Activated T-cell treated with anti-CD3 and anti-CD28 coated beads, Interleukin-2, amount 50 U/mL, for 1 hour (primary cell): ENCODE data around the gene RFNG.

Source experiments
- DNase-seq: peaks from one replicate; pipeline ENCODE4 v3.0.0-alpha.2; 2020

The RFNG gene

GRCh38 chr17:82023447-82024241 is 28.0 kb downstream of the RFNG start:
- no peak for DNase-seq

- DNase-seq, result peak; percentile 98
Observed at GRCh38 chr17:82022981-82023446, 28.6 kb downstream of the RFNG start, which contains the start of gene LRRC45. Gene LRRC45, plus strand, starts transcription at chr17:82023305. Its CDS starts 339 bp downstream, at chr17:82023644.

GRCh38 chr17:82022310-82022980 is 29.2 kb downstream of the RFNG start, which contains the start of gene CENPX:
Gene CENPX, minus strand, starts transcription at chr17:82022878. Its CDS starts 17 bp downstream, at chr17:82022861.
- DNase-seq, result no peak

GRCh38 chr17:82021900-82022309 is 29.7 kb downstream of the RFNG start:
- no peak for DNase-seq

- peak; percentile 65 for DNase-seq
Observed at GRCh38 chr17:82021107-82021899, 30.3 kb downstream of the RFNG start.

GRCh38 chr17:82020572-82021106 is 31.0 kb downstream of the RFNG start:
- no peak for DNase-seq

- DNase-seq, result peak; percentile 70
Observed at GRCh38 chr17:82019690-82020571, 31.7 kb downstream of the RFNG start.

- DNase-seq, result no peak
Observed at GRCh38 chr17:82018989-82019689, 32.5 kb downstream of the RFNG start.

- no peak for DNase-seq
Observed at GRCh38 chr17:82018152-82018988, 33.2 kb downstream of the RFNG start.

GRCh38 chr17:82017612-82018151 is 33.9 kb downstream of the RFNG start:
- DNase-seq, result no peak

GRCh38 chr17:82016875-82017459 is 34.6 kb downstream of the RFNG start:
- DNase-seq, result no peak

GRCh38 chr17:82016061-82016874 is 35.3 kb downstream of the RFNG start:
- no peak for DNase-seq

GRCh38 chr17:82015311-82015971 is 36.2 kb downstream of the RFNG start:
- DNase-seq, result no peak

GRCh38 chr17:82014971-82015310 is 36.7 kb downstream of the RFNG start:
- no peak for DNase-seq

- DNase-seq, result no peak
Observed at GRCh38 chr17:82014432-82014831, 37.2 kb downstream of the RFNG start.

- no peak for DNase-seq
Observed at GRCh38 chr17:82013772-82014321, 37.8 kb downstream of the RFNG start.

GRCh38 chr17:82013341-82013740 is 38.3 kb downstream of the RFNG start:
- no peak for DNase-seq
